HG03045 (cell line): ENCODE results near the gene BCL2L1.
"Not testable (repeated sequence)": the region's sequence is repeated elsewhere in the genome, so short reads cannot be mapped to it uniquely, and the experiment has no call there.

Experiments
- ATAC-seq: cut with Tn5 transposase; IDR thresholded peaks from one replicate; pipeline ENCODE4 v1.9.1; 2021; ENCODE audit warnings: mild to moderate bottlenecking, moderate library complexity; ENCODE audit not compliant: unreplicated experiment

Gene BCL2L1

GRCh38 chr20:31677553-31678260 lies 45.0 kb downstream of the BCL2L1 start:
- ATAC-seq = no peak

GRCh38 chr20:31676609-31676989 lies 46.1 kb downstream of the BCL2L1 start:
- no peak for ATAC-seq

GRCh38 chr20:31675828-31676608 lies 46.6 kb downstream of the BCL2L1 start:
- no peak for ATAC-seq

DNA sequence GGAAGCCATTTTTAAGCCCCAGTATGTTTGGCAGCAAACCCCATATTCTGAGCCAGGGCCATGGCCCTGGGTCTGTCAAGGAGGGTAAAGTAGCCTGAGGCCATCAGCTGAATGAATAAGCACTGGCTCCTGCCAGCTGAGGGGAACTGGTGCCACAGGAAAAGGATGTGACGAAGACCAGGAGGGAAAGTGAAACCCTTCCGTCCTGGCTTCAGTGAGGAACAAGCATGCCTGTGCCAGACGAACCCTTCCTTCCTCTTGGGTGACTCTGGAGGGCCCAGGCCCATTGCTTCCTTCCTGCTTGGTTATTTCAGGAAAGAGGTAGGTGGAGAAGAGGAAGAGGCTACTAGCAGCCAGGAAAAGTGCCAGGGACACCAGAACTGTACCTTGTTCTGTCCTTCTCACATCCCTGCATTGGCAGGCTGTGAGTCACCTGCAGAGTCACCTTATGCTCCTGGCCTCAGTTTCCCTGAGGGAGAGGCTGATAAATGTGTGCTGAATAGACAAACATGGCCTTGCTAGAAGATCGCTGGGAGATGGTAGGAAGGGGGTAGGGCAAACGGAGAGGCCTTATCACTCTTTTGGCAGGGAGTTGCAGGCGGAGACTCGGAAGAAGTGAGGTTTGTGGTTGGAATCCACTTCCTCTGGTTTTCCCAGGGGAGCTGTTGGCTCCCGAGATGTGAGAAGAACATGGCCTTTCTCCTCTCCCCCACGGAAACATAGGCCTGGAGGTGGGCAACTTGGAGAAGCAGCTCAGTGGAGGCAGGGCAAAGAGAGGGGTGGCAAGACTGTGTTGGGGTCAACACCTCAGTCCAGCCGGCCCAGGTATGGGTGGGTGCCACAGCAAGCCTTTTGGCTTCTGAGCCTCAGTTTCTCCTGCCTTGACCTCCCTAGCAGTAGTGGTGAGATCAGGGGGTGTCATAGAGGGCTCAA lies 47.5 kb downstream of the BCL2L1 start:
- no peak for ATAC-seq

DNA sequence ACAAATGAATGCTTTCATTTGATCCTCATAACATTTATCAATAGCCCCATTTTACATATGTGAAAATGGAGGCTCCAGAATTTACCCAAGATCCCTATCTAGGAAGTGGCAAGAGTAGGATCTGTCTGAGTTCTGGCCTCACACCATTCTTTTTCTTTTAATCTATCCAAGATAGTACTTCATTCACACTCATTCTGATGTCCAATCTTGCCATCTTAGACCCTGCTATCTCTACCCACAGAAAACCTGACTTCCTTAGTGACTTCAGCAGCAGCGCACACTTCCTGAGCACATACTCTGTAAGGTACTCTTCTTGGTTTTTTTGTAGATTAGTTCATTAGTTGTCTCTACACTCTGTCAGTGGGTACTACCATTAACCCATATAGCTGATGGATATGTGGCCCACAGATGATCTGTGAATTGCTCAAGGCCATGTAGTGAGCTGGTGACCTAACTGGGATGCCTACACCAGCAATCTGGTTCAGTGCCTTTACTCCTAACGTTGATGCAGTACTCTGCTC lies 48.7 kb downstream of the BCL2L1 start:
- no peak for ATAC-seq

DNA sequence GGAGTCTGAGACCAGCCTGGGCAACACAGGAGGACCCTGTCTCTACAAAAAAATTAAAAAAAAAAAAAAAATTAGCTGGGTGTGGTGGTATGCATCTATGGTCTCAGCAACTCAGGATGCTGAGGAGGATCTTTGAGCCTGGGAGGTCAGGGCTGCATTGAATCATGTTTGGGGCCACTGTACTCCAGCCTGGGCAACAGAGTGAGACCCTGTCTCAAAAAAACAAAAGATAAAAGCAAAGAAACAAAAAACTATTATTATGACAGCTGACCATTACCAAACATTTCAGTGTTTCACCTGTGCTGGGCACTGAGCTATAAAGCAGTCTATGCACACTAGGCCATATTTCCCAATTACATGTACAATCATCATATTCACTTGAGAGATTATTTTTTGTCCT lies 49.2 kb downstream of the BCL2L1 start:
- no peak for ATAC-seq

- ATAC-seq = no peak
Observed at GRCh38 chr20:31671324-31671723, 51.3 kb downstream of the BCL2L1 start.

GRCh38 chr20:31670371-31671228 lies 52.1 kb downstream of the BCL2L1 start:
- no peak for ATAC-seq

GRCh38 chr20:31669876-31670275 lies 52.8 kb downstream of the BCL2L1 start:
- no peak for ATAC-seq

DNA sequence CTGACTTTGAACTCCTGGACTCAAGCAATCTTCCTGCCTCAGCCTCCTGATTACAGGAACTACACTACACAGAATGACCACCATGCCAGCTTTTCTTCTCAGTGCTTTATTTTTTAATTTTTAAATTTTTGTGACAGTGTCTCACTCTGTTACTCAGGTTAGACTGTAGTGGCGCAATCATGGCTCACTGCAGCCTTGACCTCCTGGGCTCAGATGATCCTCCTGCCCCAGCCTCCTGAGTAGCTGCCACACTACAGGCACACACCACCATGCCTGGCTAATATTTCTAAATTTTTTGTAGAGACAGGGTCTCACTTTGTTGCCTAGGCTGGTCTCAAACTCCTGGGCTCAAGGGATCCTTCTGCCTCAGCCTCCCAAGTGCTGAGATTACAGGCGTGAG lies 53.7 kb downstream of the BCL2L1 start:
- ATAC-seq = not testable (repeated sequence)

GRCh38 chr20:31667315-31668285 lies 55.1 kb downstream of the BCL2L1 start:
- no peak for ATAC-seq

DNA sequence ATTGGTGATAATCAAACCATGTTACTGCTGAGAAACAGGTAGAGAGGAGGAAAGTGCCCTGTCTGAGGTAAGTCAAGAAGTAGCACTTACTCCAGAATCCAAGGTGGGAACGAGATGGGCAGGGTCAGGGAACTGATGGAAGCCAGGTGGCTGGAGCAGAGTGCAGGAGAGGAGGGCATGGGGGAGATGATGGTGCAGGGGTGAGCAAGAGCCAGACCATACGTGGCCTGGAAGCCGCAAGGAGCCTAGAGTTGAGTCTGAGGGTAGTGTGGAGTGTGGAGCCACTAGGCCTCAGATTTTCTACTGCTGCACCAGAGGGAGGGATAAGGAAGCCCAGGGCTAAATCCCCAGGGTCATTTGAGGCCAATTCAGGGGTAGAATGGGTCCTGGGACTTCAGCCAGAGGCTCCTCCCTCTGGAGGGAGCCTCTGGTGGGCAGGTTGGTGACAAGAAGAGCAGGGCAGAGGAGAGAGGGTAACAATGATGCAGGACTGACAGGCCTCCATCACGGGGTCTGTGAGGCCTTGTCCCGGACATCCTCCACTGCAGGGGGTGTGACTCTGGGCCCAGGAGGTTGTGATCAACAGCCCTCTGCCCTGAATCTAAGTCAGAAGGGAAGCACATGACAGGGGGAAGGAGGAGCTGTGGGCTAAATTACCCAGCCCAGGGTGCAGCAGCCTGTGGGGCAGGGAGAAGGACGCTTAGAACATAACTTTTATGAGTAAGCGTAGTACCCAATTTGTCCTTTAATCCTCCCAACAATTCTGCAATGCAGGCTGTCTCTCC lies 56.2 kb downstream of the BCL2L1 start:
- no peak for ATAC-seq

- ATAC-seq = no peak
Observed at GRCh38 chr20:31665753-31666152, 56.9 kb downstream of the BCL2L1 start.

DNA sequence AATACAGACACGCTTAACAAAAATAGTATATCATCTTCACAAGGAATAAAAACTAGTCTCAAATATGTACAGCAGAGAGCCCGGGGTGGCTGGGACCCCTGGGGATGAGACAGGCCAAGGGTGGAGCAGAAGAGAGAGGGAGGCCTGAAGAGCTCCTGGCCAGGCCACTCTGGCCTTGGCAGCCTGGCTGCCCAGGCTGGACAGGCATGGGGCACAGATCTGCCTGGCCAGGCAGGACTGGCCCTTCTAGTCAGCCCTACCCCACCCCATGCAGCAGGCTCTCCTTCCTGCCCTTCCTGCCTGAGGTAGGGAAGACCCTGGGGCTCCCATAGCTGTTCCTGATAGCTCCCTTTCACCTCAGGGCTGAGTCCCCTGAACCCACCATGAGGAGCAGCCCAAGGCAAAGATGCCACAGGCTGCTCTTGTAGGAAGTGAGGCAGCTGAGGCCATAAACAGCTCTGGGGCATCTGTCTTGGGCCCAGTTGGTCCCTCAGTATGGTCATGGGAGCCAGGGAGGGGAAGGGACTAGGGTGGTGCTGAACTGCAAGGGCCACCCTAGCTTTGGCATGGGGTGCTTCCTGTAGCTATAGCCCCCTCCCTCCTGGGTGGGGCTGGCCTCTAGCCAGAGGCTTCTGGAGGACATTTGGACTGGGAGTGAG lies 57.8 kb downstream of the BCL2L1 start:
- ATAC-seq = no peak

DNA sequence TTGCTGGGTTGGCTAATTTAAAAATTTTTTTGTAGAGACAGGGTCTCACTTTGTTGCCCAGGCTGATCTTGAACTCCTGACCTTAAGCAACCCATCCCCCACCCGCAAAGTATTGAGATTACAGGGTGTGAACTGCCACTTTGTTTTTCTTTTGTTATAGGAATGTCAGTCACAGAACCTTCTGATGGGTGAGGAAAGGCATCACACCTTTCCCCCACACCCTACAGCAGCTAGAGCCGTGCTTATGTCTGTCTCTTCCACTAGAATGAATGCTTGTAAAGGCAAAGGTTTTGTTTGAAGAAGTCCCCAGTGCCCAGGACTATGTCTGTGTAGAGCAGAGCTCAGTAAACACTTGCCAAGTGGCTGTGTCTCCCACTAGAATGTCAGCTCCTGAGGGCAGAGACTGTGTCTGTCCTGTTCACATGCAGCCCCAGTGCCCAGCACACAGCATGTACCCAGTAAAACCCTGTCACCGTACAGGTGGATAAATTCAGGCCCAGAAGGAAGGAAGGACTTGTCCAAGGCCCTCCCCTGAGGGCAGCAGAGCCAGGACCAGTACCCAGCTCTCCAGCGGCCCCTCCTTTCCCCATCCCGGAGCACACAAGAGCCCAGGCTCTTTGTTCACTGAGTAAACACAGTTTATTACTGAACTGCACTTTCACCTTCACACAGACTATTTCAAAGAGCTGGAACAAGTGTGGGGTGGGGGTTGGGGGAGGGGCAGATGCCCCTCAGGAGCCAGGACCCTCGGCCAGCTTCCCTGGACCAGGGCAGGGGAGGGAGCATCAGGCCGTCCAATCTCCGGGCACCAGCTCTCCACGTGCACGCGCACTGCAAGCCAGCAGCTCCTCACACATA lies 58.6 kb downstream of the BCL2L1 start:
- no peak for ATAC-seq

DNA sequence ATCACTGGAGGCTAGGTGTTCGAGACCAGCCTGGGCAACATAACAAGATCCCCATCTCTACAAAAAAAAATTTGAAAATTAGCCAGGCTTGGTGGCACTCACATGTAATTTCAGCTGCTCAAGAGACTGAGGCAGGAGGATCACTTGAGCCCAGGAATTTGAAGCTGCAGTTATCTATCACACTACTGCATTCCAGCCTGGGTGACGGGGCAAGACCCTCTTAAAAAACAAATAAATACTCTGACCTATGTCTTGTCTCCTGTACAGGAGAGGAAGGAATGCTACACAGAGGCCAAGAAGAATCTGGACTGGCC lies 59.2 kb downstream of the BCL2L1 start:
- no peak for ATAC-seq

- no peak for ATAC-seq
Observed at GRCh38 chr20:31662372-31662854, 60.3 kb downstream of the BCL2L1 start.
